NCI-H1092 (cell line): ENCODE results near the gene OR6C4.
"Not testable (repeated sequence)": the region's sequence is repeated elsewhere in the genome, so short reads cannot be mapped to it uniquely, and the experiment has no call there.

ENCODE experiments used
- DNase-seq: peaks from one replicate; lab custom pipeline; 2025; lab: John Stamatoyannopoulos, UW

OR6C4 gene

DNA sequence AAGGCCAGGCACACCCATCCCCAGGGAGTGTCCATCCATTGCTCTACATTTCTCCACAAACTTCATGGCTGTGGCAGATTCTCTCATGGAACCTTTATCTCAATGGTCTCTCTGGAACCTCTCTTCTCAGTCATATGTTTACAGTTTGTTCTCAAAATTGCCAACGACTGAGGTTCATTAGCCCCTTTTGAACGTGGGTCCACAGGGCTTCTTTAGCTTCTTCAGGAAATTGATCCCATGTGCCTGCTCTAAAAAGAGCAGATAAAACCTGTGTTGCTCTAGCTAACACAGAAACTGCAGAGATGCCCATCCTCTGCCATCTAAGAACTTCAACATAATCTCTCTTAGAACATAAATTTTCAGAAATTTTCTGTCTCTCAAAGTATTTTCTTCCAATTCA is at the start of gene OR6C4:
OR6C4 (plus strand) TSS at position 301 of the 400 bp plus-strand sequence. CDS start 1,625 bp downstream, outside the sequence.
- no peak for DNase-seq

DNA sequence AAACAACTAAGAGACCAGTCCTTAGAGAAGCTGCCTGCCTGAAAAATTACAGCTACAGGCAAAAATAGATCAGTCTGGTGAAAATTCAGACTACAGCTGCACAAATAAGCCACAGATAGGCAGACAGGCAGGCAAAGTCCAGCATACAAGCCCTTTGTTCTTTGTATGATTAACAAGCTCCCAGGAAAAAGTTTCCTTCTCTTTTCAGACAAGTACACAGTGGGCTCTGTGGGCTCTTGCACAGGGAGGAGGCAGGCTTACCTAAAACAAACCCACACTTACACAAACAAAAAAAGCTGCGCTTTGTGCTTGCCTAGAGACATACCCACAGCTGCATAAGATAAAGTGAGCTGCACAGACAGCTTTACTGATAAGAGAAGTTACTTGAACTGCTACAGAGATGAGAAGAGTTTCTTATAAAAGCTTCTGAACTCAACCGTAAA is 49.6 kb upstream of the OR6C4 start:
- DNase-seq = no peak

GRCh38 chr12:55501601-55502000 is 47.8 kb upstream of the OR6C4 start:
- no peak for DNase-seq

- DNase-seq = no peak
Measured at GRCh38 chr12:55515696-55516095, 33.7 kb upstream of the OR6C4 start.

GRCh38 chr12:55516391-55516790 is 33.0 kb upstream of the OR6C4 start:
- no peak for DNase-seq

GRCh38 chr12:55548235-55548634 is 1.2 kb upstream of the OR6C4 start:
- DNase-seq = not testable (repeated sequence)

- DNase-seq = no peak
Measured at GRCh38 chr12:55548756-55549155, 646 bp upstream of the OR6C4 start.

DNA sequence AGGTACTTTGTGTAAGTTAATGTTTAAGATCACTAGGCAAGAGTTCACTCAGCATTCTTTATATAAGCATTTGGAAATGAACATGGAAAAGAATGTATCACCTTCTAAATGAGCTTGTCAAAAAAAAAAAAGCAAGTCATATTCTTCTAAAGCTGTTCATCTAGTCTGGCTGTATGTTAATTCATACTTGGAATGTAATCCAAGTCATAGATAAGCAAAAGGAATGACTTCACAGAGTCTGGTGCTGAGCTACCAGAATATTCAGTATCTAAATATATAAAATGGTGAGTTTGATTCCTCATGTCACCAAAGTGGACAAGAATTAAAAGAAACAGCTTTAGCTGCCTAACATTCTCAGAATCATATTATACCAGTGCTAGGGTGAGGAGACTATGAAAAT is 4.9 kb downstream of the OR6C4 start:
- DNase-seq = no peak

DNA sequence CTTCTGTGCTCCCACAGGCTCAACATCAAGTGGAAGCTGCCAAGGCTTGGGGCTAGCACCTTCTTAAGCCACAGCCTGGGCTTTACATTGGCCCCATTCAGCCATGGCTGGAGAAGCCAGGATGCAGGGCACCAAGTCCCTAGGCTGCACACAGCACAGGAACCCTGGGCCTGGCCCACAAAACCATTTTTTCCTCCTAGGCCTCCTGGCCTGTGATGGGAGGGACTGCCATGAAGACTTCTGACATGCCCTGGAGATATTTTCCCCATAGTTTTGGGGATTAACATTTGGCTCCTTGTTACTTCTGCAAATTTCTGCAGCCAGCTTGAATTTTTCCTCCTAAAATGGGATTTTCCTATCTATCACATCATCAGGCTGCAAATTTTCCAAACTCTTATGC is 20.7 kb downstream of the OR6C4 start:
- not testable (repeated sequence) for DNase-seq

DNA sequence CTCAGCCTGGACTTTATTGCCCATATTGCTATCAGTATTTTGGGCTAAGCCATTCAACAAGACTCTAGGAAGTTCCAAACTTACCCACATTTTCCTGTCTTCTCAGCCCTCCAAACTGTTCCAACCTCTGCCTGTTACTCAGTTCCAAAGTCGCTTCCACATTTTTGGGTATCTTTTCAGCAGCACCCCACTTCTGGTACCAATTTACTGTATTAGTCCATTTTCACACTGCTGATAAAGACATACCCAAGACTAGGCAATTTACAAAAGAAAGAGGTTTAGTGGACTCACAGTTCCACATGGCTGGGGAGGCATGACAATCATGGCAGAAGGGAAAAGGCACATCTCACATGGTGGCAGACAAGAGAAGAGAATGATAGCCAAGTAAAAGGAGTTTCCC is 21.3 kb downstream of the OR6C4 start:
- DNase-seq = not testable (repeated sequence)

DNA sequence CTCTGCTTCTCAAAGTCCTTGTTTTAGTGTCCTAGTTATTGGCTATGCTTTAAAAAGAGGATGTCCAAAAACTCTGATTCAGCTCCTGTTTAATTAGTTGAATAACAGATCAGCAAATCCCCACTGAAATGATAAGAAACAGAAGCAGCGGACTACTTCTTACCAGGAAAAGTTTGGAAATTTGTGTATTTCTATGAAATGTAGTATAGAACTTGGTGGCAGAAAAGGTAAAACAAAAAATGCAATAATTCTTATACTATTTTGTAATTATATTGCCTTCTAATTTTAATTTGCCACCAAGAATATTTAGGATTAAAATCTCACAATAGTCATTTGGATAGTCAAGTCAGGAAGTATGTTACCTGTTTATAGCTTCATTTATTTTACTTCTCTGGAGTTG is 22.8 kb downstream of the OR6C4 start, which contains the start of gene OR2AP1:
OR2AP1 (plus strand) TSS at position 301 of the 400 bp plus-strand sequence. CDS start 1,947 bp downstream, outside the sequence.
- DNase-seq = no peak

DNA sequence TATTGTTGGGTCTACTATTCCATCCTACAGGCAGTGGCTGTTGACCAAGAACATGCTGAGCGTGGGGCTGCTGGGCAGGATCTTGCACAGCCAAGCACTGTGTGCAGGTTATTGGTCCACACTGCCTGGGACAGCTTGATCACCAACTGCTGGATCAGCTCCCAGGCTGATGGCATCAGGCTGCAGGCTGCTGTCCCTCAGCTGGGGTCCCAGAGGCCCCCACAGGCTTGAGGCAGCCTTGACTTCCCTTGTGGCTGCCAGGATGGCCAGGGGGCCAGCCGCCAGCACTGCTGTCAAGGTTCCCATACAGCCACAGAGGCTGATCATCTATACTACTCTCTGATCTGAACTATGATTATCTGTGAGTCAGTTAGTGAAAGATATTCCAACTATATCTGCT is 32.7 kb downstream of the OR6C4 start:
- no peak for DNase-seq

DNA sequence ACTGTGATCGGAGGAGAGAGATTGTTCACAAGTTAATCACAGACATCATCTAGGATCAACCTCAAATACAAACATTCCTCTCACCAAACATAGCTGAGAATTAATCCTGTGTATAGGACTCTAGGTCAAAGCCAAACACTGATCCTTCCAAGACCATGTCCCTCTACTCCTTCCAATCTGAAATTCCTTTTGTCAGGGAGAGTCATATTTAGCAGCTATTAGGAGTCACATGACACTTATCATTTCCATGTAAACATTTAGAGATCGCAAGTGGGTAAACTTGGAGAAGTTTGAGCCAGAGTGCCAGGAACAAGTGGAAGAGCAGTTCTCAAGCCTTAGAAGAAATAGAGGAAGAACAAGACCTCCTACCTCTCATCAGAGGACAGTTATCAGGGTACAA is 36.4 kb downstream of the OR6C4 start:
- no peak for DNase-seq

- DNase-seq = not testable (repeated sequence)
Measured at GRCh38 chr12:55590152-55590551, 40.8 kb downstream of the OR6C4 start.
